Measurements from ENCODE around the gene PSMB7. TPM values are rescaled to one million over a fixed set of nuclear protein-coding genes. Genes with fewer than 3 reads are reported as not detected.

PSMB7 gene
- total and polyA plus RNA-seq, 4 donors: 86.1 to 194 (median 149) TPM

DNA sequence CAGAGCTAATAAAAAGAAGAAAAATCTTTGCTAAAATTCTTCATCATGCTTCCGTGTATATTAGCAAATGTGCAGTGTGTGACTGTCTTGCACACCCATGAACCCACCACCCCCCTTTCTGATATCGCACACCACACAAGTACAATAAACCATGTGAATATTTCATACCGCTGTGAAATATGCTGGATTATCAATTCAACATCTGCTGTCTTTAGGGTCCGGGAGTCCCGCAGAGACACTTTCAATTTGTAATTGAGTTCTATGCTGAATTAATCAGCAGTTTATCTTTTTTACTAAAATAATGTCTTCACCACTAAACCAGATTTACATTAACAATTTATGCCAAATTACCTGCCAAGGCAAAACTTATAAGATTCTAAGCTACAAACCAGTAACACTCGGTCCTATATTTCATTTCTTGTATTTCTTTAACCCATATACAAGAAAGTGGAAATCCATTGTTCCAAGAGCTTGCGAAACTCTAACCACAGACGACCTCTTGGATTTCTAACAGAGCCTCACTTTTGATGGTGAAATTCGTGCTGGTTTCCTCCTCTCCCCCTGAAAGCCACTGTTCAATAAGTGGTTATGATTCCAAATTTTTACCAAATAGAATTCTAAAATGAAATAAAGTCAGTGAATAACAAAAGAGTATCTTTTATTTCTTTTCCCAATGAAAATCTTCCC lies 44.2 kb downstream of the PSMB7 start:
- DNase-seq (peak in 1 of 3 donors; percentile 35), ATAC-seq (ENCODE audit: insufficient read depth, low FRiP score) (no peak)
- TF ChIP-seq, protein P1, sequence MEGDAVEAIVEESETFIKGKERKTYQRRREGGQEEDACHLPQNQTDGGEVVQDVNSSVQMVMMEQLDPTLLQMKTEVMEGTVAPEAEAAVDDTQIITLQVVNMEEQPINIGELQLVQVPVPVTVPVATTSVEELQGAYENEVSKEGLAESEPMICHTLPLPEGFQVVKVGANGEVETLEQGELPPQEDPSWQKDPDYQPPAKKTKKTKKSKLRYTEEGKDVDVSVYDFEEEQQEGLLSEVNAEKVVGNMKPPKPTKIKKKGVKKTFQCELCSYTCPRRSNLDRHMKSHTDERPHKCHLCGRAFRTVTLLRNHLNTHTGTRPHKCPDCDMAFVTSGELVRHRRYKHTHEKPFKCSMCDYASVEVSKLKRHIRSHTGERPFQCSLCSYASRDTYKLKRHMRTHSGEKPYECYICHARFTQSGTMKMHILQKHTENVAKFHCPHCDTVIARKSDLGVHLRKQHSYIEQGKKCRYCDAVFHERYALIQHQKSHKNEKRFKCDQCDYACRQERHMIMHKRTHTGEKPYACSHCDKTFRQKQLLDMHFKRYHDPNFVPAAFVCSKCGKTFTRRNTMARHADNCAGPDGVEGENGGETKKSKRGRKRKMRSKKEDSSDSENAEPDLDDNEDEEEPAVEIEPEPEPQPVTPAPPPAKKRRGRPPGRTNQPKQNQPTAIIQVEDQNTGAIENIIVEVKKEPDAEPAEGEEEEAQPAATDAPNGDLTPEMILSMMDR (IDR thresholded peaks at IDR 0.05; ENCODE audit: control extremely low read depth, extremely low read depth): no peak
- Histone ChIP-seq H3K27ac (ENCODE audit: low read depth in 1 of 2, low read length in 1 of 2) (no peak overlapping the region), H3K9ac (ENCODE audit: insufficient read depth in 1 of 2, low read length in 2 of 2) (no peak overlapping the region), H3K9me3 (ENCODE audit: control insufficient read depth in 4 of 4, insufficient read depth in 3 of 4, low read length in 3 of 4) (peaks cover 0 to 2% (median 0%) of the 10 kb centered on the region in 4 donors), H3K36me3 (ENCODE audit: control insufficient read depth in 4 of 4, insufficient read depth in 4 of 4, low read length in 4 of 4) (peaks cover 0 to 6% (median 6%) of the 10 kb centered on the region in 4 donors), H3K4me1 (ENCODE audit: control insufficient read depth in 5 of 5, insufficient read depth in 5 of 5, low read length in 5 of 5) (peaks cover 0 to 9% (median 3%) of the 10 kb centered on the region in 5 donors), H3K27me3 (ENCODE audit: control insufficient read depth in 3 of 3, insufficient read depth in 3 of 3, low read length in 2 of 3) (no peaks in the 10 kb centered on the region), H3K4me3 (no peak overlapping the region)
- WGBS, 2 donors: 44 to 71% methylated on average over 9 of the region's 9 CpGs

DNA sequence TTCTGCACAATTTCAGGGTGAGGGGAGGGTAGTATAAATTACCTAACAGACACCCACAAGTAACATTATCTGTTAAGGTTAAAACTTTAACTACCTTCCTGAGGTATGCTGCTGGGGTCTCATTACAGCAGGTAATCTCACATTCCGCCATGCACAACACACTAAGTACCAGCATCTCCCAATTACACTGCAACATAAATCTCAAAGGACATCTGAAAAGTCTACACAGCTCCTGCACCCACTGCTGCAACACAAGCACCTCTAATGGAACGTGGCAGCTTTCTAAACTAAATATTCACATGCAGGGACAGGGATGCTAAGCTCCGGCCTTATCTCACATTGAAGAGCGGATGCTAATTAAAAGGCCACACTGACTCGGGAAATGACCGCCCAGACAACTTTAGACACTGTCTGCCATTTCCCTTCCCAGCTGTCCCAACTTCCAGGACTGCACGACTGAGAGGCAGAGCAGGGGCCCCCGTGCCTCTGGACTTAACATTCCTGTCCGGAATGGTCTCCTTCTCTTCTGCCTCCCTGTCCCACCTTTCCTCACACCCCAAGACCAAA lies 45.9 kb downstream of the PSMB7 start:
- TF ChIP-seq, protein P1 (IDR thresholded peaks at IDR 0.05; ENCODE audit: control extremely low read depth, extremely low read depth): no peak
- DNase-seq (no peak), ATAC-seq (ENCODE audit: insufficient read depth, low FRiP score) (no peak)
- WGBS, 2 donors: 75% methylated on average over 9 of the region's 9 CpGs
- H3K9ac ChIP-seq (ENCODE audit: insufficient read depth in 1 of 2, low read length in 2 of 2): no peak overlapping the region
- no peak overlapping the region for H3K27ac ChIP-seq (ENCODE audit: low read depth in 1 of 2, low read length in 1 of 2)
- peaks cover 0 to 5% (median 3%) of the 10 kb centered on the region in 4 donors for H3K36me3 ChIP-seq (ENCODE audit: control insufficient read depth in 4 of 4, insufficient read depth in 4 of 4, low read length in 4 of 4)
- H3K4me1 ChIP-seq (ENCODE audit: control insufficient read depth in 5 of 5, insufficient read depth in 5 of 5, low read length in 5 of 5): peaks cover 0 to 9% (median 2%) of the 10 kb centered on the region in 5 donors
- no peaks in the 10 kb centered on the region for H3K9me3 ChIP-seq (ENCODE audit: control insufficient read depth in 4 of 4, insufficient read depth in 3 of 4, low read length in 3 of 4)
- no peak overlapping the region for H3K4me3 ChIP-seq
- no peaks in the 10 kb centered on the region for H3K27me3 ChIP-seq (ENCODE audit: control insufficient read depth in 3 of 3, insufficient read depth in 3 of 3, low read length in 2 of 3)

DNA sequence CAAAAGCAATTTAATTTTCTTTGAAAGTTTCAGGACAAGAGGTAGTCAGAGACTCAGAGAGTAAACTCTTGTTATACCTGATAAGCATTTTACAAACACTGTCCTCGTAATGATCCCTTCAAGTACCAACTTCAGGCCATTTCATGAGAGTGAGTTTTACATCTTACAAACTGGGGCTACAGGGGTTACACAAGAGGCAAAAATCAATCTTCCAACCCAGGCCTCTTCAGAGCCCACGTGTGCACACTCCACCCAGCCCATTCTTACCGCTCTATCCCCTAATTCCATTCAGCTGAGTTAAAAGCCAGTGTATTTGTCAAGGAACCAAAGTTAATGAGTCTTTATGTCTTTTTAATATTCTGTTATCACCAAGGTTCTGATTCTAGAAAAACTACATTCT lies 46.5 kb downstream of the PSMB7 start:
- H3K9me3 ChIP-seq (ENCODE audit: control insufficient read depth in 4 of 4, insufficient read depth in 3 of 4, low read length in 3 of 4): peaks cover 0 to 1% (median 0%) of the 10 kb centered on the region in 4 donors
- no peaks in the 10 kb centered on the region for H3K27me3 ChIP-seq (ENCODE audit: control insufficient read depth in 3 of 3, insufficient read depth in 3 of 3, low read length in 2 of 3)
- TF ChIP-seq, protein P1 (IDR thresholded peaks at IDR 0.05; ENCODE audit: control extremely low read depth, extremely low read depth): no peak
- DNase-seq (no peak), ATAC-seq (ENCODE audit: insufficient read depth, low FRiP score) (no peak)
- H3K9ac ChIP-seq (ENCODE audit: insufficient read depth in 1 of 2, low read length in 2 of 2): no peak overlapping the region
- peaks cover 0 to 9% (median 2%) of the 10 kb centered on the region in 5 donors for H3K4me1 ChIP-seq (ENCODE audit: control insufficient read depth in 5 of 5, insufficient read depth in 5 of 5, low read length in 5 of 5)
- H3K27ac ChIP-seq (ENCODE audit: low read depth in 1 of 2, low read length in 1 of 2): no peak overlapping the region
- 59 to 60% methylated on average over 3 of the region's 3 CpGs for WGBS, 2 donors
- peaks cover 0 to 5% (median 2%) of the 10 kb centered on the region in 4 donors for H3K36me3 ChIP-seq (ENCODE audit: control insufficient read depth in 4 of 4, insufficient read depth in 4 of 4, low read length in 4 of 4)
- no peak overlapping the region for H3K4me3 ChIP-seq

Data from lung (tissue), 12 donors.